GM21528 (cell line): ENCODE data around the gene DAGLA.
"Not testable (repeated sequence)": the region's sequence is repeated elsewhere in the genome, so short reads cannot be mapped to it uniquely, and the experiment has no call there.

ENCODE experiments used
- ATAC-seq: cut with Tn5 transposase; IDR thresholded peaks from one replicate; pipeline ENCODE4 v1.9.1; 2021; ENCODE audit warnings: mild to moderate bottlenecking, moderate library complexity; ENCODE audit not compliant: unreplicated experiment, low FRiP score

DAGLA gene

GRCh38 chr11:61679893-61680621 lies at the start of gene DAGLA:
TSS of gene DAGLA (plus strand) at chr11:61680391. CDS start at chr11:61720156, 39,765 bp downstream.
- no peak for ATAC-seq

- no peak for ATAC-seq
These were observed 48.1 kb upstream of the DAGLA start for GRCh38 chr11:61632096-61632495.

- no peak for ATAC-seq
These were observed 44.9 kb upstream of the DAGLA start for GRCh38 chr11:61635304-61635703.

GRCh38 chr11:61635787-61636186 lies 44.4 kb upstream of the DAGLA start:
- ATAC-seq: no peak

DNA sequence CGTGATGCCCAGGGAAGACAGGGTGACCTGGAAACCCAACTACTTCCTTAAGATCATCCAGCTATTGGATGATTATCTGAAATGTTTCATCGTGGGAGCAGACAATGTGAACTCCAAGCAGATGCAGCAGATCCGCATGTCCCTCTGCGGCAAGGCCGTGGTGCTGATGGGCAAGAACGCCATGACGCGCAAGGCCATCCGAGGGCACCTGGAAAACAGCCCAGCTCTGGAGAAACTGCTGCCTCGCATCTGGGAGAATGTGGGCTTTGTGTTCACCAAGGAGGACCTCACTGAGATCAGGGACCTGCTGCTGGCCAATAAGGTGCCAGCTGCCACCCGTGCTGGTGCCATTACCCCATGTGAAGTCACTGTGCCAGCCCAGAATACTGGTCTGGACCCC lies 43.5 kb upstream of the DAGLA start:
- ATAC-seq: no peak

GRCh38 chr11:61637277-61637676 lies 42.9 kb upstream of the DAGLA start:
- no peak for ATAC-seq

- ATAC-seq: no peak
These were observed 40.3 kb upstream of the DAGLA start for GRCh38 chr11:61639816-61640443.

- ATAC-seq: no peak
These were observed 38.0 kb upstream of the DAGLA start for GRCh38 chr11:61642162-61642561.

- ATAC-seq: no peak
These were observed 34.9 kb upstream of the DAGLA start for GRCh38 chr11:61645179-61645868.

DNA sequence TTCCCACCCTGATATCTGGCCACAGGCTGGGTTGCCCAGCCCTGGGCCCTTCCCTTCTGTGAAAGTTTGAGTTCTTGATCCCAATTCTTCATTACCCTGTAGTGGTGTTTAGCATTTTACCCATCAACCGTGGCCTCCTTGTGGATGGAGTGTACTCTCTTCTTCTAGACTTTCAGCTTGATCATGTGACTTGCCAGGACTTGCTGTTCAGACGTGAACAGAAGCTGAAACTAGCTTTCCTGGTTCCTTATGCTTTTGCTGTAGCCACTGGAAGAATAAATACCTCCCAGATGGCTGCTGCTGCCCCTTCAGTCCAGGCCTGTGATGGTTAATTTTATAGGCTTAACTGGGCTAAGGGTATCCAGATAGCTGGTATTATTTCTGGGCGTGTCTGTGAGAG lies 32.7 kb upstream of the DAGLA start:
- ATAC-seq: no peak

DNA sequence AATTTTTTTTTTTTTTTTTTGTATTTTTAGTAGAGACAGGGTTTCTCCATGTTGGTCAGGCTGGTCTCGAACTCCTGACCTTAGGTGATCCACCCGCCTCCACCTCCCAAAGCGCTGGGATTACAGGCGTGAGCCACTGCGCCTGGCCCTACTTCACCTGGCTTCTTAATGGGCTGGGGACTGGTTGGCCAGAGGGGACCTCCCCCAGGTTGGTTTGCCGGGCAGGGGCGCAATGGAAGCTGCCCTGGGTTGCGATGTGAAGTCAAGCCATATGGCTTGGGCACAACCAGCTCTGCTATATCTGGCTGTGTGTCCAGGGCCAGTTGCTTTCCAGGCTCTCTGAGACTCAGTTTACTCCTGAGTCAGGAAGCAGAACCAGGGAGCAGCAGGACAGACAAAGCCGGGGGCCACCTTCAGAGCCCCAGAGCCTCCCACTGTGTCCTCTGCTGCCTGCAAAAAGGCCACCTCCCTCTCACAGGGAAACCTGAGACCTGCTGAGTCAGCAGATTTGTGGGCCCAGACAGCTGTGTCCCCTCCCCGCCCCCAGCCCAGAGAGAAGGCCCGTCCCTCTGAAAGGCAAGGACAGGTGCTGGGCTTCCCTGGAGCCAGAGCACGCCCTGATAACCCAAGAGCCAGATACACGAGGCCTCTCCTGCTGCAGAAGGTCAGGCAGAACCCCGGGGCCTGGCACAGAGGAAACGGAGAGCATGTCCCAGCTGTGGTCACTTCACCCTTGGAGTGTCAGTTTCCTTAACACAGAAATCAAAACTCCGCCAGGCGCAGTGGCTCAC lies 29.2 kb upstream of the DAGLA start:
- ATAC-seq: no peak

DNA sequence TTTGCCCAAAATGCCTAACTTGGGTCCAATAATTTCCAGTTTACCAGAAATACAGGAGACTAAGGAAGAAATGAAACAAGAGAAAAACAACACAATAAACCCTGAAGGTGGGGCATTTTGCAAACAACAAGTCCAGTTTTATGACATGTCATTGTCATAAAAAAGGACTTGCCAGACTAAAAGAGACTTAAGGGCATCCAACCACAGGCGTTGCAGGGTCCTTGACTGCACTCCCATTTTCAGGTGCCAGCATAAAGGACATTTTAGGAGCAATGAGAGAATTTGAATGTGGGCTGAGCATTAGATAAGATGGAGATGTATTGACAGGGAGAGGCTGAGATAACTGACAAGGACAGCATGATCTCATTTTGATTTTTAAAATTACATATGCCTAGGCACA lies 28.1 kb upstream of the DAGLA start:
- no peak for ATAC-seq

- no peak for ATAC-seq
These were observed 25.8 kb upstream of the DAGLA start for GRCh38 chr11:61654397-61654829.

- ATAC-seq: not testable (repeated sequence)
These were observed 24.7 kb upstream of the DAGLA start for GRCh38 chr11:61655266-61656159.

- ATAC-seq: no peak
These were observed 23.7 kb upstream of the DAGLA start for GRCh38 chr11:61656347-61657077.

GRCh38 chr11:61657566-61658290 lies 22.5 kb upstream of the DAGLA start:
- no peak for ATAC-seq

DNA sequence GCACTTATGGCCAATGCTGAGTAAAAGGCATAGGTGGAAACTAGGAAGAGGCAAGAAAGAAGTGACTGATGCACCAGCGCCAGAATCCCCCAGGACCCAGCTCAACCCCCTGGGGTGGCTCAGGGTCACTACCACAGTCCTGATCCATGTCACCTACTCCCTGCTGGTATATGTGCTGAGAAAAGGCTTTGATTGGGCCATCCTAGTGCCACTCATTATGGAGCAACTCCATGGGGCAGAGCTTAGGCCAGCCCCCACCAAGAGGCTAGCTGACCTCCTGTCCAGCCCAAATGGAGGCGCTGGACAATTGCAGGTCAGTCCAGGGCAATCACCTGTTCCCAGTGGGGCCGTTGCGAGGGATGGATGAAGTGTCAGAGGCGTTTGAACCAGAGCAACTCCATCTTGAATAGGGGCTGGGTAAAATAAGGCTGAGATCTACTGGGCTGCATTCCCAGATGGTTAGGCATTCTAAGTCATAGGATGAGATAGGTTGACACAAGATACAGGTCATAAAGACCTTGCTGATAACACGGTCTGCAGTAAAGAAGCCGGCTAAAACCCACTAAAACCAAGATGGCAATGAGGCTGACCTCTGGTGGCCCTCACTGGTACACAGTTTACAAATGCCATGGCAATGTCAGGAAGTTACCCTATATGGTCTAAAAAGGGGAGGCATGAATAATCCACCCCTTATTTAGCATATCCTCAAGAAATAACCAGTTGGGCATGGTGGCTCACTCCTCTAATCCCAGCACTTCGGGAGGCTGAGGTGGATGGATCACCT lies 20.6 kb upstream of the DAGLA start:
- no peak for ATAC-seq

DNA sequence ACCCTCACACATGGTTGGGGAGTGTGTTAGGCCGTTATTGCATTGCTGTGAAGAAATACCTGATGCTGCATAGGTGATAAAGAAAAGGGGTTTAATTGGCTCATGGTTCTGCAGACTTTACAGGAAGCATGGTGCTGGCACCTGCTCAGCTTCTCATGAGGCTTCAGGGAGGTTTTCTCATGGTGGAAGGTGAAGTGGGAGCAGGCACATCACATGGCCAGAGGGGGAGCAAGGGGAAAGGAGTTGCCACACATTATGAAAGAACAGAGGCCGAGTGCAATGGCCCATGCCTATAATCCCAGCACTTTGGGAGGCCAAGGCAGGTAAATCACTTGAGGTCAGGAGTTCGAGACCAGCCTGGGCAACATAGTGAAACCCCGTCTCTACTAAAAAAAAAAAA lies 19.2 kb upstream of the DAGLA start:
- ATAC-seq: not testable (repeated sequence)
